Suprapubic skin (tissue), 3 donors: ENCODE results near the gene STAG3.
"Not testable (repeated sequence)": the region's sequence is repeated elsewhere in the genome, so short reads cannot be mapped to it uniquely, and the experiment has no call there.

Source experiments
- EP300 ChIP-seq: sonication (generic); formaldehyde crosslinking; IDR thresholded peaks from one replicate; pipeline ENCODE4 v1.6.1; 2017; ENCODE audit warnings: antibody characterized with exemption
- TF ChIP-seq, protein P1 (sequence below), 2 donors: fragments of 200-600 bp in 1 of 2; fragments of 450-650 bp in 1 of 2; sonication (generic) in 1 of 2; IDR thresholded peaks; one replicate each; pipeline ENCODE4 v1.5.1; 2016 to 2019; ENCODE audit warnings: antibody characterized with exemption in 2 of 2, mild to moderate bottlenecking in 1 of 2, moderate library complexity in 1 of 2

DNA sequence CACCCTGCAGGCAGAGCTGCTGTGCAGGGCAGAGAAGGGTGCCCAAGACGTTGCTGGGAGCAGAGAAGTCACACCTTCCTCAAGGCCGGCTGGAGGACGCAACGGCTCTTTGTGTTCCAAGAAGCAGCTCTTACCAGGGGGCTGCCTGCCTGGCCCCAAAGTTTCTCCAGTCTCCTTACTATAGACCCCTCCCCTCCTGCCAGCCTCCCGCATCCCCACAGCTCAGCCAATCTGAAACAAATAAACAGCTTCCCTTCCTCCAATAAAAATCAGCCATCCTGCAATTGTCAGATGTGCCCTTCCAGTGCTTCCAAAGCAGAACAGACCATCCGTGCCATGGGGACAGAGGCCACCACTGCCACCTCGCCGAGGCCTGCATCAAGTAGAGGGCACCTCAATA is 82.3 kb downstream of the STAG3 start:
- TF ChIP-seq, protein P1, sequence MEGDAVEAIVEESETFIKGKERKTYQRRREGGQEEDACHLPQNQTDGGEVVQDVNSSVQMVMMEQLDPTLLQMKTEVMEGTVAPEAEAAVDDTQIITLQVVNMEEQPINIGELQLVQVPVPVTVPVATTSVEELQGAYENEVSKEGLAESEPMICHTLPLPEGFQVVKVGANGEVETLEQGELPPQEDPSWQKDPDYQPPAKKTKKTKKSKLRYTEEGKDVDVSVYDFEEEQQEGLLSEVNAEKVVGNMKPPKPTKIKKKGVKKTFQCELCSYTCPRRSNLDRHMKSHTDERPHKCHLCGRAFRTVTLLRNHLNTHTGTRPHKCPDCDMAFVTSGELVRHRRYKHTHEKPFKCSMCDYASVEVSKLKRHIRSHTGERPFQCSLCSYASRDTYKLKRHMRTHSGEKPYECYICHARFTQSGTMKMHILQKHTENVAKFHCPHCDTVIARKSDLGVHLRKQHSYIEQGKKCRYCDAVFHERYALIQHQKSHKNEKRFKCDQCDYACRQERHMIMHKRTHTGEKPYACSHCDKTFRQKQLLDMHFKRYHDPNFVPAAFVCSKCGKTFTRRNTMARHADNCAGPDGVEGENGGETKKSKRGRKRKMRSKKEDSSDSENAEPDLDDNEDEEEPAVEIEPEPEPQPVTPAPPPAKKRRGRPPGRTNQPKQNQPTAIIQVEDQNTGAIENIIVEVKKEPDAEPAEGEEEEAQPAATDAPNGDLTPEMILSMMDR (IDR thresholded peaks at IDR 0.05): not testable (repeated sequence)
- not testable (repeated sequence) for TF ChIP-seq EP300
